Measurements from ENCODE around the gene ZNF326. TPM values are rescaled to one million over a fixed set of nuclear protein-coding genes. Genes with fewer than 3 reads are reported as not detected.

ZNF326 gene
- total RNA-seq, 1 donor from 2014 or later = 43.8 TPM

GRCh38 chr1:90074566-90074965 lies 79.7 kb downstream of the ZNF326 start:
- H3K36me3 Mint-ChIP-seq (ENCODE audit: low read depth) = no peaks in the 10 kb centered on the region
- no peak overlapping the region for H3K4me3 Mint-ChIP-seq
- H3K9me3 Mint-ChIP-seq = no peaks in the 10 kb centered on the region
- peaks cover 23% of the 10 kb centered on the region for H3K27me3 Mint-ChIP-seq (ENCODE audit: low read depth)
- no peaks in the 10 kb centered on the region for H3K4me1 Mint-ChIP-seq
- no peak for DNase-seq (ENCODE audit: low read depth, low spot score)
- TF ChIP-seq CTCF (conservative IDR thresholded peaks at IDR 0.05) = no peak
- no peak overlapping the region for H3K27ac Mint-ChIP-seq (ENCODE audit: unreplicated experiment)

- Mint-ChIP-seq H3K27me3 (ENCODE audit: low read depth) (peaks cover 23% of the 10 kb centered on the region), H3K4me1 (no peaks in the 10 kb centered on the region), H3K9me3 (no peaks in the 10 kb centered on the region), H3K36me3 (ENCODE audit: low read depth) (no peaks in the 10 kb centered on the region), H3K27ac (ENCODE audit: unreplicated experiment) (no peak overlapping the region), H3K4me3 (no peak overlapping the region)
- no peak for DNase-seq (ENCODE audit: low read depth, low spot score)
- no peak for TF ChIP-seq CTCF (conservative IDR thresholded peaks at IDR 0.05)
Observed at GRCh38 chr1:90074970-90075391, 80.1 kb downstream of the ZNF326 start.

GRCh38 chr1:90083995-90084394 lies 89.1 kb downstream of the ZNF326 start:
- H3K27ac Mint-ChIP-seq (ENCODE audit: unreplicated experiment) = no peak overlapping the region
- DNase-seq (ENCODE audit: low read depth, low spot score) = no peak
- no peak for TF ChIP-seq CTCF (conservative IDR thresholded peaks at IDR 0.05)
- no peaks in the 10 kb centered on the region for H3K9me3 Mint-ChIP-seq
- H3K36me3 Mint-ChIP-seq (ENCODE audit: low read depth) = no peaks in the 10 kb centered on the region
- no peaks in the 10 kb centered on the region for H3K4me1 Mint-ChIP-seq
- no peak overlapping the region for H3K4me3 Mint-ChIP-seq
- H3K27me3 Mint-ChIP-seq (ENCODE audit: low read depth) = peaks cover 26% of the 10 kb centered on the region

Other genes starting within 250 kb of the ZNF326 start
- 41.8 and 44.9 TPM in 2 replicates for gene LRRC8D, start 174.1 kb upstream of the ZNF326 start, total RNA-seq

Data from neural crest cell (in vitro differentiated cells).